HepG2 (cell line): ENCODE measurements around the gene COQ8B. TPM values are rescaled to one million over a fixed set of nuclear protein-coding genes. Genes with fewer than 3 reads are reported as not detected.
A peak's percentile ranks its signal among the peaks of the same experiment; 100 is the strongest.

Experiments
- CHCHD3 ChIP-seq: sonication (generic); formaldehyde crosslinking; IDR thresholded peaks from 2 replicates; pipeline ENCODE4 v1.8.0; 2022; ENCODE audit warnings: mild to moderate bottlenecking, missing genetic modification reagents, moderate library complexity
- CHD4 ChIP-seq: fragments of 200-600 bp; sonication (generic); IDR thresholded peaks from 2 replicates; pipeline ENCODE4 v1.7.0; 2017; ENCODE audit warnings: mild to moderate bottlenecking, low read length, borderline replicate concordance
- GTF3A ChIP-seq: sonication (generic); formaldehyde crosslinking; conservative IDR thresholded peaks from 2 replicates; pipeline ENCODE4 v1.4.0; 2020; ENCODE audit warnings: mild to moderate bottlenecking, missing genetic modification reagents
- MXD4 ChIP-seq: IDR thresholded peaks from 2 replicates; pipeline ENCODE4 v1.6.1; 2016; ENCODE audit warnings: mild to moderate bottlenecking, missing biosample characterization, missing genetic modification reagents
- NR2F6 ChIP-seq, 2 experiments: IDR thresholded peaks; 2 replicates each; pipeline ENCODE4 v1.6.1; 2016; ENCODE audit warnings: antibody characterized with exemption in 1 of 2, mild to moderate bottlenecking in 1 of 2
- PHF8 ChIP-seq: sonication (generic); formaldehyde crosslinking; IDR thresholded peaks from 2 replicates; pipeline ENCODE4 v1.5.0; 2020; ENCODE audit warnings: missing genetic modification reagents
- RORA ChIP-seq: sonication (generic); formaldehyde crosslinking; IDR thresholded peaks from 2 replicates; pipeline ENCODE4 v1.5.0; 2020; ENCODE audit warnings: mild to moderate bottlenecking, missing genetic modification reagents, moderate library complexity
- SMAD3 ChIP-seq: sonication (generic); formaldehyde crosslinking; IDR thresholded peaks from 2 replicates; pipeline ENCODE4 v1.4.0; 2020; ENCODE audit warnings: missing genetic modification reagents
- SMC3 ChIP-seq: IDR thresholded peaks from 2 replicates; pipeline ENCODE4 v1.6.1; 2011; ENCODE audit warnings: low read length, improper control_type of control experiment
- SNAPC5 ChIP-seq: sonication (generic); formaldehyde crosslinking; IDR thresholded peaks from 2 replicates; pipeline ENCODE4 v1.8.1; 2023; ENCODE audit warnings: mild to moderate bottlenecking, missing genetic modification reagents, borderline replicate concordance
- TBP ChIP-seq: sonication (generic); formaldehyde crosslinking; IDR thresholded peaks from 2 replicates; pipeline ENCODE4 v1.5.0; 2020; ENCODE audit warnings: missing genetic modification reagents
- ZMYM4 ChIP-seq: sonication (generic); formaldehyde crosslinking; IDR thresholded peaks from 2 replicates; pipeline ENCODE4 v1.8.1; 2023; ENCODE audit warnings: mild to moderate bottlenecking, missing genetic modification reagents
- polyA plus RNA-seq, 8 experiments: library from polyadenylated mRNA; depleted of rRNA in 3 of 8; stranded (reverse) in 7 of 8; unstranded in 1 of 8; fragments of >200 nt; fragmentation: Illumina TruSeq in 4 of 8; extraction: Trizol in 4 of 8; gene quantifications; 2 replicates each; pipeline versions ENCODE4 v1.2.1 to v1.2.3, GENCODE V29; 2011 to 2016; ENCODE audit warnings: low read depth in 4 of 8, missing spikeins in 1 of 8, mixed read lengths in 1 of 8; ENCODE audit not compliant: insufficient read depth in 1 of 8
- total RNA-seq, 5 experiments: library from RNA; depleted of rRNA; stranded (reverse); fragments of >200 nt; fragmentation: Illumina TruSeq; extraction: Trizol; gene quantifications; 2 replicates each; pipeline ENCODE4 v1.2.3, GENCODE V29; 2016; ENCODE audit warnings: low read depth in 1 of 5
- TF ChIP-seq, protein P1 (sequence below): sonication (generic); formaldehyde crosslinking; IDR thresholded peaks from 2 replicates; pipeline ENCODE4 v1.5.0; 2020; ENCODE audit warnings: mild to moderate bottlenecking, missing genetic modification reagents, borderline replicate concordance
- TF ChIP-seq, protein P2 (sequence below): sonication (generic); formaldehyde crosslinking; IDR thresholded peaks from 2 replicates; pipeline ENCODE4 v1.5.1; 2020; ENCODE audit warnings: missing genetic modification reagents, mild to moderate bottlenecking, borderline replicate concordance
- TF ChIP-seq, protein P3 (sequence below): sonication (generic); formaldehyde crosslinking; IDR thresholded peaks from 2 replicates; pipeline ENCODE4 v1.8.1; 2023; ENCODE audit warnings: mild to moderate bottlenecking, missing genetic modification reagents

Gene COQ8B
- total and polyA plus RNA-seq, 2 of the 13 experiments (the other 11 are each of a cell fraction or from before 2014, with no cell fraction given) = 12.3 to 17.2 TPM

- TF ChIP-seq NR2F6 (IDR thresholded peaks at IDR 0.05) (no peak), NR2F6 (CRISPR knock-in tag; IDR thresholded peaks at IDR 0.05) (peak; percentile 57), MXD4 (peak; percentile 98), TBP (CRISPR knock-in tag) (peak; percentile 85; the same call in 1 of the 2 replicates), CHCHD3 (CRISPR knock-in tag) (no peak), SNAPC5 (CRISPR knock-in tag) (no peak), CHD4 (no peak), RORA (no peak), GTF3A (no peak), SMC3 (peak; percentile 41; the same call in 1 of the 2 replicates), SMAD3 (CRISPR knock-in tag) (peak; percentile 46; the same call in 1 of the 2 replicates), ZMYM4 (CRISPR knock-in tag) (peak; percentile 62; the same call in 1 of the 2 replicates), PHF8 (CRISPR knock-in tag) (peak; percentile 60)
- TF ChIP-seq, protein P1, sequence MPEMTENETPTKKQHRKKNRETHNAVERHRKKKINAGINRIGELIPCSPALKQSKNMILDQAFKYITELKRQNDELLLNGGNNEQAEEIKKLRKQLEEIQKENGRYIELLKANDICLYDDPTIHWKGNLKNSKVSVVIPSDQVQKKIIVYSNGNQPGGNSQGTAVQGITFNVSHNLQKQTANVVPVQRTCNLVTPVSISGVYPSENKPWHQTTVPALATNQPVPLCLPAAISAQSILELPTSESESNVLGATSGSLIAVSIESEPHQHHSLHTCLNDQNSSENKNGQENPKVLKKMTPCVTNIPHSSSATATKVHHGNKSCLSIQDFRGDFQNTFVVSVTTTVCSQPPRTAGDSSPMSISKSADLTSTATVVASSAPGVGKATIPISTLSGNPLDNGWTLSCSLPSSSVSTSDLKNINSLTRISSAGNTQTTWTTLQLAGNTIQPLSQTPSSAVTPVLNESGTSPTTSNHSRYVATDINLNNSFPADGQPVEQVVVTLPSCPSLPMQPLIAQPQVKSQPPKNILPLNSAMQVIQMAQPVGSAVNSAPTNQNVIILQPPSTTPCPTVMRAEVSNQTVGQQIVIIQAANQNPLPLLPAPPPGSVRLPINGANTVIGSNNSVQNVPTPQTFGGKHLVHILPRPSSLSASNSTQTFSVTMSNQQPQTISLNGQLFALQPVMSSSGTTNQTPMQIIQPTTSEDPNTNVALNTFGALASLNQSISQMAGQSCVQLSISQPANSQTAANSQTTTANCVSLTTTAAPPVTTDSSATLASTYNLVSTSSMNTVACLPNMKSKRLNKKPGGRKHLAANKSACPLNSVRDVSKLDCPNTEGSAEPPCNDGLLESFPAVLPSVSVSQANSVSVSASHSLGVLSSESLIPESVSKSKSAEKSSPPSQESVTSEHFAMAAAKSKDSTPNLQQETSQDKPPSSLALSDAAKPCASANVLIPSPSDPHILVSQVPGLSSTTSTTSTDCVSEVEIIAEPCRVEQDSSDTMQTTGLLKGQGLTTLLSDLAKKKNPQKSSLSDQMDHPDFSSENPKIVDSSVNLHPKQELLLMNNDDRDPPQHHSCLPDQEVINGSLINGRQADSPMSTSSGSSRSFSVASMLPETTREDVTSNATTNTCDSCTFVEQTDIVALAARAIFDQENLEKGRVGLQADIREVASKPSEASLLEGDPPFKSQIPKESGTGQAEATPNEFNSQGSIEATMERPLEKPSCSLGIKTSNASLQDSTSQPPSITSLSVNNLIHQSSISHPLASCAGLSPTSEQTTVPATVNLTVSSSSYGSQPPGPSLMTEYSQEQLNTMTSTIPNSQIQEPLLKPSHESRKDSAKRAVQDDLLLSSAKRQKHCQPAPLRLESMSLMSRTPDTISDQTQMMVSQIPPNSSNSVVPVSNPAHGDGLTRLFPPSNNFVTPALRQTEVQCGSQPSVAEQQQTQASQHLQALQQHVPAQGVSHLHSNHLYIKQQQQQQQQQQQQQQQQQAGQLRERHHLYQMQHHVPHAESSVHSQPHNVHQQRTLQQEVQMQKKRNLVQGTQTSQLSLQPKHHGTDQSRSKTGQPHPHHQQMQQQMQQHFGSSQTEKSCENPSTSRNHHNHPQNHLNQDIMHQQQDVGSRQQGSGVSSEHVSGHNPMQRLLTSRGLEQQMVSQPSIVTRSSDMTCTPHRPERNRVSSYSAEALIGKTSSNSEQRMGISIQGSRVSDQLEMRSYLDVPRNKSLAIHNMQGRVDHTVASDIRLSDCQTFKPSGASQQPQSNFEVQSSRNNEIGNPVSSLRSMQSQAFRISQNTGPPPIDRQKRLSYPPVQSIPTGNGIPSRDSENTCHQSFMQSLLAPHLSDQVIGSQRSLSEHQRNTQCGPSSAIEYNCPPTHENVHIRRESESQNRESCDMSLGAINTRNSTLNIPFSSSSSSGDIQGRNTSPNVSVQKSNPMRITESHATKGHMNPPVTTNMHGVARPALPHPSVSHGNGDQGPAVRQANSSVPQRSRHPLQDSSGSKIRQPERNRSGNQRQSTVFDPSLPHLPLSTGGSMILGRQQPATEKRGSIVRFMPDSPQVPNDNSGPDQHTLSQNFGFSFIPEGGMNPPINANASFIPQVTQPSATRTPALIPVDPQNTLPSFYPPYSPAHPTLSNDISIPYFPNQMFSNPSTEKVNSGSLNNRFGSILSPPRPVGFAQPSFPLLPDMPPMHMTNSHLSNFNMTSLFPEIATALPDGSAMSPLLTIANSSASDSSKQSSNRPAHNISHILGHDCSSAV (CRISPR knock-in tag) = no peak
- TF ChIP-seq, protein P2, sequence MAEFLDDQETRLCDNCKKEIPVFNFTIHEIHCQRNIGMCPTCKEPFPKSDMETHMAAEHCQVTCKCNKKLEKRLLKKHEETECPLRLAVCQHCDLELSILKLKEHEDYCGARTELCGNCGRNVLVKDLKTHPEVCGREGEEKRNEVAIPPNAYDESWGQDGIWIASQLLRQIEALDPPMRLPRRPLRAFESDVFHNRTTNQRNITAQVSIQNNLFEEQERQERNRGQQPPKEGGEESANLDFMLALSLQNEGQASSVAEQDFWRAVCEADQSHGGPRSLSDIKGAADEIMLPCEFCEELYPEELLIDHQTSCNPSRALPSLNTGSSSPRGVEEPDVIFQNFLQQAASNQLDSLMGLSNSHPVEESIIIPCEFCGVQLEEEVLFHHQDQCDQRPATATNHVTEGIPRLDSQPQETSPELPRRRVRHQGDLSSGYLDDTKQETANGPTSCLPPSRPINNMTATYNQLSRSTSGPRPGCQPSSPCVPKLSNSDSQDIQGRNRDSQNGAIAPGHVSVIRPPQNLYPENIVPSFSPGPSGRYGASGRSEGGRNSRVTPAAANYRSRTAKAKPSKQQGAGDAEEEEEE (CRISPR knock-in tag) = no peak
- TF ChIP-seq, protein P3, sequence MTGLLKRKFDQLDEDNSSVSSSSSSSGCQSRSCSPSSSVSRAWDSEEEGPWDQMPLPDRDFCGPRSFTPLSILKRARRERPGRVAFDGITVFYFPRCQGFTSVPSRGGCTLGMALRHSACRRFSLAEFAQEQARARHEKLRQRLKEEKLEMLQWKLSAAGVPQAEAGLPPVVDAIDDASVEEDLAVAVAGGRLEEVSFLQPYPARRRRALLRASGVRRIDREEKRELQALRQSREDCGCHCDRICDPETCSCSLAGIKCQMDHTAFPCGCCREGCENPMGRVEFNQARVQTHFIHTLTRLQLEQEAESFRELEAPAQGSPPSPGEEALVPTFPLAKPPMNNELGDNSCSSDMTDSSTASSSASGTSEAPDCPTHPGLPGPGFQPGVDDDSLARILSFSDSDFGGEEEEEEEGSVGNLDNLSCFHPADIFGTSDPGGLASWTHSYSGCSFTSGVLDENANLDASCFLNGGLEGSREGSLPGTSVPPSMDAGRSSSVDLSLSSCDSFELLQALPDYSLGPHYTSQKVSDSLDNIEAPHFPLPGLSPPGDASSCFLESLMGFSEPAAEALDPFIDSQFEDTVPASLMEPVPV (CRISPR knock-in tag) = no peak
Observed at GRCh38 chr19:40662925-40663694, 53.6 kb downstream of the COQ8B start (continued).
